ENCODE measurements around the gene ATXN7L1.
"Not testable (repeated sequence)": the region's sequence is repeated elsewhere in the genome, so short reads cannot be mapped to it uniquely, and the experiment has no call there.

ATXN7L1 gene

GRCh38 chr7:105800849-105801534 is 75.4 kb downstream of the ATXN7L1 start:
- no peak for DNase-seq (ENCODE audit: low spot score)

- DNase-seq (ENCODE audit: low spot score), result no peak
Observed at GRCh38 chr7:105800442-105800841, 76.0 kb downstream of the ATXN7L1 start.

GRCh38 chr7:105799677-105800076 is 76.7 kb downstream of the ATXN7L1 start:
- no peak for DNase-seq (ENCODE audit: low spot score)

- DNase-seq (ENCODE audit: low spot score), result no peak
Observed at GRCh38 chr7:105799006-105799405, 77.4 kb downstream of the ATXN7L1 start.

GRCh38 chr7:105797652-105798051 is 78.7 kb downstream of the ATXN7L1 start:
- no peak for DNase-seq (ENCODE audit: low spot score)

GRCh38 chr7:105796365-105796764 is 80.0 kb downstream of the ATXN7L1 start:
- DNase-seq (ENCODE audit: low spot score), result no peak

GRCh38 chr7:105794741-105795729 is 81.4 kb downstream of the ATXN7L1 start:
- DNase-seq (ENCODE audit: low spot score), result no peak

GRCh38 chr7:105792488-105793370 is 83.7 kb downstream of the ATXN7L1 start:
- no peak for DNase-seq (ENCODE audit: low spot score)

GRCh38 chr7:105791926-105792325 is 84.5 kb downstream of the ATXN7L1 start:
- DNase-seq (ENCODE audit: low spot score), result no peak

- DNase-seq (ENCODE audit: low spot score), result no peak
Observed at GRCh38 chr7:105790996-105791395, 85.4 kb downstream of the ATXN7L1 start.

- not testable (repeated sequence) for DNase-seq (ENCODE audit: low spot score)
Observed at GRCh38 chr7:105790452-105790851, 85.9 kb downstream of the ATXN7L1 start.

GRCh38 chr7:105788816-105789349 is 87.5 kb downstream of the ATXN7L1 start:
- DNase-seq (ENCODE audit: low spot score), result no peak

- DNase-seq (ENCODE audit: low spot score), result no peak
Observed at GRCh38 chr7:105788356-105788755, 88.0 kb downstream of the ATXN7L1 start.

- DNase-seq (ENCODE audit: low spot score), result no peak
Observed at GRCh38 chr7:105787793-105788192, 88.6 kb downstream of the ATXN7L1 start.

- no peak for DNase-seq (ENCODE audit: low spot score)
Observed at GRCh38 chr7:105786520-105787470, 89.6 kb downstream of the ATXN7L1 start.

GRCh38 chr7:105782391-105783042 is 93.9 kb downstream of the ATXN7L1 start:
- DNase-seq (ENCODE audit: low spot score), result no peak

GRCh38 chr7:105779856-105780780 is 96.3 kb downstream of the ATXN7L1 start:
- no peak for DNase-seq (ENCODE audit: low spot score)

GRCh38 chr7:105778956-105779355 is 97.4 kb downstream of the ATXN7L1 start:
- DNase-seq (ENCODE audit: low spot score), result no peak

All from hematopoietic multipotent progenitor cell treated with erythropoietin and hydrocortisone succinate and interleukin-3 and kit ligand, for 17 days (in vitro differentiated cells).